ENCODE measurements around the gene PAK5.

DNA sequence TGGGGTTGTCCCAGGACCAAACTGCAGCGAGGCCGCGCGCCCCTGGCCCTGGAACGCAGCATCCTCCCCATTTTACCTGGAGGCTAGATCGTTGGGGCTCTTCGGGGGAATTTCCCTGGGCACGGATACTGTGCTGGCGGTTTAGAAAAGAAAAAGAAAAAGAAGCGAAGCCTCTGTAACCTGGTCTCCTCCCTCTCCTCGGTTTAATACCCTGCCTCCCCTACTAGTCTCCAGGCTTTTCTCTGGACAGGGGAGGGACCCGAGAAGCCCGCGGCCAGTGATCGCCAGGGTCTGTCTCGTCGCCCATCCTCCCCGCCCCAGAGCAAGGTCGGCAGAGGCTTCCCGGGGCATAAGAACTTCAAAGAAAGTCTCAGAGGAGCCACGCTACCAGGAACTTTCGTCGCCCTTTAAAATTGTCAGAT is 330.6 kb downstream of the PAK5 start:
- no peak for TF ChIP-seq CHD2 (IDR thresholded peaks at IDR 0.05; ENCODE audit: low read length, partially characterized antibody)
- no peak for TF ChIP-seq MYC (IDR thresholded peaks at IDR 0.05; ENCODE audit: borderline replicate concordance, low read length)
- TF ChIP-seq JUN (IDR thresholded peaks at IDR 0.05): no peak
- TF ChIP-seq CTCF (IDR thresholded peaks at IDR 0.05): no peak
- no peak for TF ChIP-seq RAD21 (conservative IDR thresholded peaks at IDR 0.05 in 1 of 2, IDR thresholded peaks at IDR 0.05 in 1 of 2)
- TF ChIP-seq ZNF302 (CRISPR knock-in tag; IDR thresholded peaks at IDR 0.05): no peak
- no peak for TF ChIP-seq USF2 (IDR thresholded peaks at IDR 0.05)
- TF ChIP-seq POLR2A (IDR thresholded peaks at IDR 0.05; ENCODE audit: low read length): no peak
- no peak for TF ChIP-seq RFX5 (IDR thresholded peaks at IDR 0.05)
- TF ChIP-seq TP53 (CRISPR knock-in tag; IDR thresholded peaks at IDR 0.05): no peak
- TF ChIP-seq ESRRA (IDR thresholded peaks at IDR 0.05; ENCODE audit: borderline replicate concordance, low read length): no peak
- no peak for TF ChIP-seq EP300 (IDR thresholded peaks at IDR 0.05)
- TF ChIP-seq GATA3 (IDR thresholded peaks at IDR 0.05; ENCODE audit: borderline replicate concordance): no peak
